SK-N-SH treated with all-trans-retinoic acid at 6 μM for 48 hours (cell line): ENCODE data around the gene PTGER2.
A peak's percentile ranks its signal among the peaks of the same experiment; 100 is the strongest.

ENCODE experiments used
- ATAC-seq: fragments of 200-7000 bp; cut with Tn5 transposase; 3 replicates; pipeline ENCODE4 v1.9.1; 2020; ENCODE audit warnings: mild to moderate bottlenecking, moderate library complexity
- ARNTL ChIP-seq: fragments of 450-650 bp; formaldehyde crosslinking; IDR thresholded peaks from 2 replicates; pipeline ENCODE4 v1.5.0; 2020; ENCODE audit warnings: low read depth, mild to moderate bottlenecking, moderate library complexity, borderline replicate concordance
- BACH2 ChIP-seq: fragments of 250-450 bp; sonication (Bioruptor Pico); IDR thresholded peaks from 2 replicates; pipeline ENCODE4 v1.9.0; 2021; ENCODE audit warnings: mild to moderate bottlenecking, borderline replicate concordance
- CREB5 ChIP-seq: fragments of 250-450 bp; sonication (Bioruptor Pico); IDR thresholded peaks from 2 replicates; pipeline ENCODE4 v1.5.1; 2020; ENCODE audit warnings: low read depth, mild to moderate bottlenecking, moderate library complexity
- CSDC2 ChIP-seq: fragments of 250-450 bp; sonication (Bioruptor Pico); IDR thresholded peaks from 2 replicates; pipeline ENCODE4 v1.5.0; 2020; ENCODE audit warnings: mild to moderate bottlenecking, moderate library complexity
- CSRNP3 ChIP-seq: fragments of 250-450 bp; sonication (Bioruptor Pico); IDR thresholded peaks from 2 replicates; pipeline ENCODE4 v1.5.1; 2021; ENCODE audit warnings: mild to moderate bottlenecking, moderate library complexity
- ESRRG ChIP-seq: fragments of 250-450 bp; sonication (Bioruptor Pico); IDR thresholded peaks from 2 replicates; pipeline ENCODE4 v1.6.1; 2021; ENCODE audit warnings: mild to moderate bottlenecking
- GLIS3 ChIP-seq: fragments of 250-450 bp; sonication (Bioruptor Pico); IDR thresholded peaks from 2 replicates; pipeline ENCODE4 v1.5.0; 2020; ENCODE audit warnings: mild to moderate bottlenecking, moderate library complexity
- ISL1 ChIP-seq: fragments of 250-450 bp; sonication (Bioruptor Pico); IDR thresholded peaks from 2 replicates; pipeline ENCODE4 v2.1.2; 2022; ENCODE audit warnings: mild to moderate bottlenecking, moderate library complexity
- OSR1 ChIP-seq: fragments of 250-450 bp; sonication (Bioruptor Pico); IDR thresholded peaks from 2 replicates; pipeline ENCODE4 v1.8.0; 2022; ENCODE audit warnings: moderate library complexity, mild to moderate bottlenecking, inconsistent platforms
- PATZ1 ChIP-seq: fragments of 250-450 bp; sonication (Bioruptor Pico); IDR thresholded peaks from 2 replicates; pipeline ENCODE4 v1.8.0; 2020; ENCODE audit warnings: mild to moderate bottlenecking, moderate library complexity, borderline replicate concordance
- POU6F1 ChIP-seq: fragments of 250-450 bp; sonication (Bioruptor Pico); IDR thresholded peaks from 2 replicates; pipeline ENCODE4 v1.8.0; 2021; ENCODE audit warnings: low read depth, mild to moderate bottlenecking, moderate library complexity, borderline replicate concordance
- PPARA ChIP-seq: fragments of 250-450 bp; sonication (Bioruptor Pico); IDR thresholded peaks from 2 replicates; pipeline ENCODE4 v1.5.0; 2020; ENCODE audit warnings: mild to moderate bottlenecking, borderline replicate concordance
- RARB ChIP-seq: fragments of 250-450 bp; sonication (Bioruptor Pico); IDR thresholded peaks from 2 replicates; pipeline ENCODE4 v1.8.0; 2021; ENCODE audit warnings: mild to moderate bottlenecking, moderate library complexity
- SNAI2 ChIP-seq: fragments of 250-450 bp; sonication (Bioruptor Pico); IDR thresholded peaks from 2 replicates; pipeline ENCODE4 v1.5.0; 2020; ENCODE audit warnings: mild to moderate bottlenecking, moderate library complexity
- TCF4 ChIP-seq: fragments of 250-450 bp; sonication (Bioruptor Pico); IDR thresholded peaks from 2 replicates; pipeline ENCODE4 v1.8.0; 2021; ENCODE audit warnings: mild to moderate bottlenecking, moderate library complexity, borderline replicate concordance
- TOX ChIP-seq: fragments of 250-450 bp; sonication (Bioruptor Pico); IDR thresholded peaks from 2 replicates; pipeline ENCODE4 v1.8.0; 2021; ENCODE audit warnings: mild to moderate bottlenecking, moderate library complexity, borderline replicate concordance
- TSHZ2 ChIP-seq: fragments of 250-450 bp; sonication (Bioruptor Pico); IDR thresholded peaks from 2 replicates; pipeline ENCODE4 v1.5.0; 2020; ENCODE audit warnings: mild to moderate bottlenecking, moderate library complexity
- ZC3H10 ChIP-seq: fragments of 250-450 bp; sonication (Bioruptor Pico); IDR thresholded peaks from 2 replicates; pipeline ENCODE4 v1.5.1; 2021; ENCODE audit warnings: mild to moderate bottlenecking, moderate library complexity
- ZFP3 ChIP-seq: fragments of 250-450 bp; sonication (Bioruptor Pico); IDR thresholded peaks from 2 replicates; pipeline ENCODE4 v1.5.0; 2020; ENCODE audit warnings: mild to moderate bottlenecking, moderate library complexity
- ZFP30 ChIP-seq: fragments of 450-650 bp; formaldehyde crosslinking; IDR thresholded peaks from 2 replicates; pipeline ENCODE4 v1.5.0; 2022; ENCODE audit warnings: mild to moderate bottlenecking, moderate library complexity
- ZNF565 ChIP-seq: fragments of 450-650 bp; formaldehyde crosslinking; conservative IDR thresholded peaks from 2 replicates; pipeline ENCODE4 v1.5.0; 2020; ENCODE audit warnings: low read depth, mild to moderate bottlenecking, moderate library complexity
- ZNF70 ChIP-seq: fragments of 450-650 bp; formaldehyde crosslinking; IDR thresholded peaks from 2 replicates; pipeline ENCODE4 v1.5.0; 2020; ENCODE audit warnings: mild to moderate bottlenecking, moderate library complexity
- ZNF8 ChIP-seq: fragments of 450-650 bp; formaldehyde crosslinking; IDR thresholded peaks from 2 replicates; pipeline ENCODE4 v1.5.0; 2020; ENCODE audit warnings: mild to moderate bottlenecking, moderate library complexity

The PTGER2 gene

GRCh38 chr14:52348776-52349175 is 34.7 kb downstream of the PTGER2 start:
- ATAC-seq, result no peak
- no peak for TF ChIP-seq ESRRG (CRISPR knock-in tag)
- TF ChIP-seq CSDC2 (CRISPR knock-in tag), result no peak
- no peak for TF ChIP-seq TOX
- no peak for TF ChIP-seq ZC3H10
- TF ChIP-seq ISL1 (CRISPR knock-in tag), result no peak
- TF ChIP-seq SNAI2 (CRISPR knock-in tag), result no peak

GRCh38 chr14:52349731-52350130 is 35.6 kb downstream of the PTGER2 start:
- ATAC-seq, result no peak
- TF ChIP-seq RARB (CRISPR knock-in tag) (no peak), SNAI2 (CRISPR knock-in tag) (no peak), TSHZ2 (CRISPR knock-in tag) (no peak), ISL1 (CRISPR knock-in tag) (no peak), POU6F1 (CRISPR knock-in tag) (no peak), OSR1 (CRISPR knock-in tag) (no peak), PPARA (CRISPR knock-in tag) (no peak), GLIS3 (CRISPR knock-in tag) (no peak), TOX (no peak), ZFP30 (CRISPR knock-in tag) (no peak), ZNF8 (CRISPR knock-in tag) (no peak)

- ATAC-seq, result no peak
- TF ChIP-seq CSDC2 (CRISPR knock-in tag) (no peak), ZFP3 (CRISPR knock-in tag) (peak; percentile 88), PPARA (CRISPR knock-in tag) (no peak), CSRNP3 (CRISPR knock-in tag) (no peak)
Observed at GRCh38 chr14:52350445-52350844, 36.3 kb downstream of the PTGER2 start.

- peak; percentile 66 for ATAC-seq
- TF ChIP-seq ZC3H10 (no peak), ZNF70 (CRISPR knock-in tag) (no peak), ISL1 (CRISPR knock-in tag) (peak; percentile 65), ZFP30 (CRISPR knock-in tag) (no peak), ARNTL (CRISPR knock-in tag) (no peak), ZNF565 (no peak), POU6F1 (CRISPR knock-in tag) (no peak), GLIS3 (CRISPR knock-in tag) (no peak), TCF4 (CRISPR knock-in tag) (peak; percentile 46; the same call in 1 of the 2 replicates), TOX (no peak), PATZ1 (no peak), CSRNP3 (CRISPR knock-in tag) (no peak), ZNF8 (CRISPR knock-in tag) (no peak), CREB5 (CRISPR knock-in tag) (peak; percentile 41; the same call in 1 of the 2 replicates), ZFP3 (CRISPR knock-in tag) (no peak), OSR1 (CRISPR knock-in tag) (no peak), BACH2 (CRISPR knock-in tag) (no peak)
Observed at GRCh38 chr14:52351233-52352060, 37.3 kb downstream of the PTGER2 start.
